Right ventricle myocardium superior (tissue), 1 donor: ENCODE data around the gene SLC1A4. TPM values are rescaled to one million over a fixed set of nuclear protein-coding genes. Genes with fewer than 3 reads are reported as not detected.

Source experiments
- ATAC-seq: fragments of 200-7000 bp; cut with Tn5 transposase; one replicate; pipeline ENCODE4 v1.9.1; 2020; ENCODE audit warnings: mild to moderate bottlenecking; ENCODE audit not compliant: poor library complexity
- DNase-seq: peaks from one replicate; pipeline ENCODE4 v3.0.0-alpha.2; 2020
- intact Hi-C: fragments of 100-400 bp; cut with DNase I; formaldehyde crosslinking; loops from one replicate; pipeline ENCODE4 v1.11.2; 2022
- long read RNA-seq: library from polyadenylated mRNA; unstranded; transcript quantifications from one replicate; pipeline ENCODE4 v2.0.0, GENCODE V29; 2021
- total RNA-seq: library from RNA; stranded (reverse); fragmentation: NEBNext Ultra II Directional; extraction: Animal tissue kit (Norgen Biotek cat#: 25700); gene quantifications from one replicate; pipeline ENCODE4 v1.2.1, GENCODE V29; 2021
- donor health status: DM: no; HTN: yes; CAD: no; lungs with severe emphysema.

The SLC1A4 gene
- 3.5 TPM for total RNA-seq
- long read RNA-seq, full-length matches to known transcripts: 13 of 14 reads
- long read RNA-seq, partial matches to known transcripts: 0 of 14 reads
- long read RNA-seq, other reads (novel, unspliced or antisense): 1 of 14 reads

- ATAC-seq: peak; percentile 96
- intact Hi-C loops: no loop called here
- peak; percentile 93 for DNase-seq
These were observed at the start of gene SLC1A4 for GRCh38 chr2:64989126-64989981. SLC1A4 (plus strand) TSS chr2:64989399; CDS start chr2:64989644, 245 bp downstream.

GRCh38 chr2:64941143-64941542 lies 48.1 kb upstream of the SLC1A4 start:
- ATAC-seq (no peak), DNase-seq (no peak)
- intact Hi-C loops: no loop called here

GRCh38 chr2:64941801-64942200 lies 47.4 kb upstream of the SLC1A4 start:
- DNase-seq (peak; percentile 44), ATAC-seq (no peak)
- intact Hi-C loops: no loop called here

- ATAC-seq (no peak), DNase-seq (no peak)
- intact Hi-C loops: no loop called here
These were observed 46.5 kb upstream of the SLC1A4 start for GRCh38 chr2:64942693-64943092.

GRCh38 chr2:64943387-64944150 lies 45.6 kb upstream of the SLC1A4 start:
- DNase-seq: peak; percentile 71
- intact Hi-C loops: no loop called here
- peak; percentile 76 for ATAC-seq

GRCh38 chr2:64944484-64944883 lies 44.7 kb upstream of the SLC1A4 start:
- DNase-seq (no peak), ATAC-seq (no peak)
- intact Hi-C loops: no loop called here

GRCh38 chr2:64945973-64946768 lies 43.0 kb upstream of the SLC1A4 start:
- intact Hi-C loops: no loop called here
- peak; percentile 35 for ATAC-seq
- peak; percentile 44 for DNase-seq

GRCh38 chr2:64946769-64947247 lies 42.4 kb upstream of the SLC1A4 start:
- intact Hi-C loops: no loop called here
- DNase-seq (no peak), ATAC-seq (no peak)

- intact Hi-C loops: no loop called here
- DNase-seq: no peak
These were observed 41.3 kb upstream of the SLC1A4 start for GRCh38 chr2:64947885-64948284.

GRCh38 chr2:64950226-64951160 lies 38.7 kb upstream of the SLC1A4 start:
- ATAC-seq (no peak), DNase-seq (no peak)
- intact Hi-C loops: no loop called here

More at GRCh38 chr2:64947885-64948284, 41.3 kb upstream of the SLC1A4 start:
- ATAC-seq: no peak

- intact Hi-C loops: no loop called here
- ATAC-seq (no peak), DNase-seq (no peak)
These were observed 37.8 kb upstream of the SLC1A4 start for GRCh38 chr2:64951306-64951953.

GRCh38 chr2:64952096-64952495 lies 37.1 kb upstream of the SLC1A4 start:
- DNase-seq: no peak
- no peak for ATAC-seq
- intact Hi-C loops: no loop called here

- intact Hi-C loops: no loop called here
These were observed 36.4 kb upstream of the SLC1A4 start for GRCh38 chr2:64952511-64953482.

GRCh38 chr2:64955467-64955866 lies 33.7 kb upstream of the SLC1A4 start:
- ATAC-seq (no peak), DNase-seq (no peak)
- intact Hi-C loops: no loop called here

More at GRCh38 chr2:64952511-64953482, 36.4 kb upstream of the SLC1A4 start:
- no peak for ATAC-seq
- DNase-seq: no peak

- intact Hi-C loops: no loop called here
- DNase-seq (no peak), ATAC-seq (peak; percentile 95)
These were observed 31.9 kb upstream of the SLC1A4 start for GRCh38 chr2:64957109-64957903.
